Nucleus accumbens (tissue), 56 donors: Measurements from ENCODE around the gene MRPS2.
"Not testable (repeated sequence)": the region's sequence is repeated elsewhere in the genome, so short reads cannot be mapped to it uniquely, and the experiment has no call there.

Source experiments
- DNase-seq, 56 donors: peaks; one replicate each; lab custom pipeline; 2025; lab: John Stamatoyannopoulos, UW

Gene MRPS2

DNA sequence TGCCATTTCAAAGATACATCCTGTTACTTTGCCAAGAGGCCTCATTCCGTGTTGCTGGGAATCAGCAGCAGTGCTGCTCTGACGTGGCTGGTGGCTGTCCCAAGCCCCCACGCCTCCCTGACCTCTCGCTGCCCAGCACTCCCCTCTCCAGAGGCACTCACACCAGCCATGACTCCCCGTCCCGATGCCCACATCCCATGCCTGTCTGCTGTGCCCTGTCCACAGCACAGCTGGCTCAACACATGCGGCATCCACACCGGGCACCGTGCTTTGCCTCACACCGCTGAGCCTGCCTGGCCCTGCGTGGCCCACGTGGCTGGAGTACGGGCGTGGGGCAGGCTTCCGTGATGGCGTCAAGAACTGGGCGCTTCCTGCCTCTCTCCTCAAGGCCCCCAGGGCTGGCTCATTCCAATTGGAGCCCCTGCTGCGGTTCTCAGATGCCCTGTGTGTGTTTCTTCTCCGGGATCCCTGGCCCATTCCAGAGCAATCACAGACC is 12.9 kb downstream of the MRPS2 start:
- no peak for DNase-seq

GRCh38 chr9:135513906-135514305 is 13.4 kb downstream of the MRPS2 start:
- DNase-seq, result not testable (repeated sequence)

GRCh38 chr9:135514342-135515082 is 14.0 kb downstream of the MRPS2 start:
- DNase-seq, result no peak

DNA sequence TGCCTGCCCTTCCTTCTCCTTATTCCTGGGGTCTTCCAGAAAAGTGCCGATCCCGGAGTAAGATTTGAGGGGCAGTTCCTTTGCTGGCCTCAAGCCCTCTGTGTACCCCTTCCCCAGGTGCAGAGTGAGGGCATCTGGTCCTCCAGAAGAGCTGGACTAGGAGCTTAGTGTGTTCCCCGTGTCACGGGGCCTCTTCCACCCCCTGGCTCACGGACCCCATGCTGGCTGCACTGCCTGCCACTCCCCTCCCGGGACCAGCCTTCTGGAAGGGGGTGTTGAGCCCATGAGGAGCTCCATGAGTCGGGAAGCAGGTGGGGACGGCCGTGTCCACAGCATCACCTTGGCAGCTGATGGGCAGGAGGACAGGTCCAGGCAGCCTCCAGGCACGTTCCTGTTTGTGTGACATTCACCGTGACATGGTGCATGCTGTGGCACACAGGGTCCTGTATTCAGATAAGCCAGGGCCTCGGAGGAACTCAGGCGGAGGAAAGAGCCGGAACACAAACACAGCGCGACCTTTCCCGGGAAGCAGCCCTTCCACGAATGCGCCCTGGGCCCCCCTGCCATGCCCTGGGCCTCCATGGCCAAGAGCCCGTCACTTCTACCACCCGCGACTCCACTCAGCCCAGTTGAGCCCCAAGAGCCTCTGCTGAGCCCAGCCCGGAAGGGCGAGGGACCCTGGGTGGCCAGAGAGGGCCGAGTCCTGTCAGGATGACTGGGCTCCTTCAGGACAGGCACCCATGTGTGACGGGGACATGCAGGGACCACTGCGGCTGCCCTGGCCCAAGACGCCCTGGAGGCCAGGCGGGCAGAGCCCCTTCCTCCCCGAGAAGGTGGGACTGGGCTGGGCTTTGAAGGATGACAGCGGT is 14.8 kb downstream of the MRPS2 start:
- DNase-seq, result no peak

DNA sequence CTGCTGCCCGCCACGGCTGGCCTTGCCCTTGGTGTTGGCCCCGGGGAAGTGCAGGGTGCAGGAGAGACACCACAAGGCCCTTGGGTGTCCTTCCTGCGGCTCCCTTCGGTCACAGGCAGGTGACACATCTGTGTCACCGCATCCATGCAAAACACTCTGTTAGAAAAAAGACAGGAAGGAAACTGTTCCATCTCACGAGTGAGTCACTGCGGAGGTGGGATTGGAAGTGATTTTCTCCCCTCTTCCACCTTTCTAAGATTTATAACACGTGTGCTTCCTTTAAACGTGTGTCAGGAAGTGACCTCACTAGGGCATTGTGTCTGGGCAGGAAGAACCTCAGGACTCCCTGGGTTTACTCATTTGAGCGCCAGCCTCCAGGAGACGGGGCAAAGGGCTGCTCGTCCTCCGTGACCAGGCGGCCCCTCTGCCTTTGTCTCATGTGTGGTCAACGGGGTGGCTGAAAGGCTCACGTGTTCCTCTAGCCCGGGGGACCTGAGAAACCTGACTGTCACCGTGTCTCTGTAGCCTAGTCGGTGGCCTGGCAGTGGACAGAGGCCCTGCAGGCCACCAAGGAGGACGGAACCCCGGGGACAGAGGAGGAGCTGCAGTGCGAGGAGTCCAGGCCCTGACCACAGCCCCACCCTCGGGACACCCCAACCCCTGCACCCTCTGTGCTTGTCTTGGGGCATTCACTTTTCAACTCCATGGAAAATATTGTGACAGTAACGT is 15.8 kb downstream of the MRPS2 start:
- DNase-seq, result no peak

- no peak for DNase-seq
These were observed 16.9 kb downstream of the MRPS2 start for GRCh38 chr9:135517407-135517822.

GRCh38 chr9:135519179-135519971 is 18.9 kb downstream of the MRPS2 start:
- DNase-seq, result no peak

- no peak for DNase-seq
These were observed 20.6 kb downstream of the MRPS2 start, which contains the start of gene LCN1 for GRCh38 chr9:135520916-135521607. Gene LCN1 (plus strand): TSS chr9:135521440. CDS start chr9:135521498, 58 bp downstream.

- DNase-seq, result no peak
These were observed 21.2 kb downstream of the MRPS2 start for GRCh38 chr9:135521608-135522095.

DNA sequence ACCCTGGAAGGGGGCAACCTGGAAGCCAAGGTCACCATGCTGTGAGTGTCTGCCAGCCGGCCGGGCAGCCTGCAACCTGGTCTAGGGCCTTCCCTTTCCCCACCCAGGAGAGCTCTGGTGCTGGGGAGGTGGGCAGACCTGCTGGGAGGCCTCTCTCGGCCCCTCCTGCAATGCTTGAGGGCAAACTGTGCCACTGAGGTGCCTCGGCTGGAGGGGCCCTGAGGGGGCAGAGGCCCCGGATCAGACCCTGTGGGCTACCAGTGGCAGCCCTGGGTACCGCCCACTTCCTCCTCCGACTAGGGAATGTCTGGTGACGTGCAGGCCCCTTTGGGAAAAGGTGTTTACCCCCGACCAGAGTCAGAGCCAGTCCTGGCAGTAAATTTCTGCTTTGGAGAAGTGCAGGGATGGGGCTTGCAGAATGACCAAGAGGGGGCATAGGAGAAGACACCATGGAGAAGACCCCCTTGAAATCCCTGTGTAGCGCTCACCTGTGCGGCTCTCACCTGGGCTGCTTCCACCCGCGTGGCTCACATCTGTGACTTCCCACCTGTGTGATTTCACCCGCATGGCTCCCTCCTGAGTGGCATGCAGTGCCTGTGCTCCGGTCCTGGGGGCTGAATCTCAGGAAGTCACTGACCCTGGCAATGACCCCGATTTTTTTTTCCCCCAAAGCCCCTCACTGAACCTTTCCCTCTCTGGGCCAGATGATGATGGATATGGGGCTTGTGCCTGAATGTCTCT is 21.8 kb downstream of the MRPS2 start:
- DNase-seq, result no peak

DNA sequence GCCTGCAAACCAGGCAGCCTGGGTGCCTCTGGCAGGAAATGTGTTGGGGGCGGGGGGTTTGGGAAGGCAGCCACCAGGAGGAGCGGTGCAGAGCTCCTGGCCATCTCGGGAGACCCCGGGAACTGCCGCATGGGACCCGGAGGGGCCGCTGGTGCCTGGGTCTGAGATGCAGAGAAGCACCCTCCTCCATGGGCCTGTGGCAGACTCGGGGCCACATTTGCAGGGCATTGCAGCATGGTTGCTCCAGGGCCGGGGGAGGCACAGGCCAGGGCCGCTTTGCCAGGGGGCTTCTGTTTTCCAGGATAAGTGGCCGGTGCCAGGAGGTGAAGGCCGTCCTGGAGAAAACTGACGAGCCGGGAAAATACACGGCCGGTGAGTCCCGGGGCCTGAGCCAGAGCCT is 22.4 kb downstream of the MRPS2 start:
- DNase-seq, result no peak

- DNase-seq, result no peak
These were observed 23.1 kb downstream of the MRPS2 start for GRCh38 chr9:135523521-135524129.

- DNase-seq, result no peak
These were observed 23.8 kb downstream of the MRPS2 start for GRCh38 chr9:135524130-135524861.

GRCh38 chr9:135525241-135526088 is 25.0 kb downstream of the MRPS2 start:
- DNase-seq, result no peak

- DNase-seq, result no peak
These were observed 25.7 kb downstream of the MRPS2 start for GRCh38 chr9:135526089-135526729.
